Smooth muscle cell (in vitro differentiated cells): ENCODE measurements around the gene PORCN. TPM values are rescaled to one million over a fixed set of nuclear protein-coding genes. Genes with fewer than 3 reads are reported as not detected.
"Not testable (repeated sequence)": the region's sequence is repeated elsewhere in the genome, so short reads cannot be mapped to it uniquely, and the experiment has no call there.

Source experiments
- DNase-seq: peaks from one replicate; lab custom pipeline; 2025; ENCODE audit not compliant: unreplicated experiment; lab: John Stamatoyannopoulos, UW
- H2AFZ ChIP-seq: fragments of 200-600 bp; sonication (generic); 2 replicates; pipeline ENCODE4 v1.6.0; 2016; ENCODE audit warnings: antibody characterized with exemption, low read depth, mild to moderate bottlenecking
- H3F3A ChIP-seq: fragments of 200-600 bp; sonication (generic); 2 replicates; pipeline ENCODE4 v1.6.0; 2017; ENCODE audit warnings: antibody characterized with exemption, low read depth
- H3K27ac ChIP-seq: fragments of 200-600 bp; sonication (generic); 2 replicates; pipeline ENCODE4 v1.5.1; 2016; ENCODE audit warnings: low read depth, mild to moderate bottlenecking
- H3K27me3 ChIP-seq: fragments of 200-600 bp; sonication (generic); 2 replicates; pipeline ENCODE4 v1.6.1; 2016; ENCODE audit warnings: low read depth, mild to moderate bottlenecking
- H3K36me3 ChIP-seq: fragments of 200-600 bp; sonication (generic); 2 replicates; pipeline ENCODE4 v1.5.1; 2016; ENCODE audit warnings: low read depth
- H3K4me1 ChIP-seq: fragments of 200-600 bp; sonication (generic); 2 replicates; pipeline ENCODE4 v1.5.1; 2016; ENCODE audit warnings: low read depth
- H3K4me2 ChIP-seq: fragments of 200-600 bp; sonication (generic); 2 replicates; pipeline ENCODE4 v1.6.0; 2016; ENCODE audit warnings: mild to moderate bottlenecking
- H3K4me3 ChIP-seq: fragments of 200-600 bp; sonication (generic); 2 replicates; pipeline ENCODE4 v1.5.1; 2016; ENCODE audit warnings: mild to moderate bottlenecking
- H3K79me2 ChIP-seq: fragments of 200-600 bp; sonication (generic); 2 replicates; pipeline ENCODE4 v1.6.0; 2016; ENCODE audit warnings: low read depth, mild to moderate bottlenecking
- H3K9ac ChIP-seq: fragments of 200-600 bp; sonication (generic); 2 replicates; pipeline ENCODE4 v1.6.0; 2016; ENCODE audit warnings: low read depth
- H3K9me3 ChIP-seq: fragments of 200-600 bp; sonication (generic); replicated peaks from 2 replicates; pipeline ENCODE4 v1.5.1; 2016; ENCODE audit warnings: low read depth
- H4K20me1 ChIP-seq: fragments of 200-600 bp; sonication (generic); 2 replicates; pipeline ENCODE4 v1.6.0; 2016; ENCODE audit warnings: low read depth
- WGBS: methylation state at CpG from one replicate; pipeline ENCODE4 v1.1.7; 2016; ENCODE audit warnings: low lambda C conversion rate; 5-methylcytosine and 5-hydroxymethylcytosine counted together
- polyA plus RNA-seq: library from polyadenylated mRNA; unstranded; fragments of >200 nt; fragmentation: Nextera tagmentation; extraction: Ambion mirVana; gene quantifications from 2 replicates; pipeline ENCODE4 v1.2.1, GENCODE V29; 2016
- total RNA-seq: library from RNA; depleted of rRNA; stranded (reverse); fragments of >200 nt; gene quantifications from 2 replicates; pipeline ENCODE4 v1.2.3, GENCODE V29; 2014
- TF ChIP-seq, protein P1 (sequence below): fragments of 200-600 bp; sonication (generic); IDR thresholded peaks from 2 replicates; pipeline ENCODE4 v1.5.1; 2017; ENCODE audit warnings: borderline replicate concordance, mild to moderate bottlenecking, antibody characterized with exemption; ENCODE audit not compliant: insufficient read depth, poor library complexity, severe bottlenecking

PORCN gene
- total and polyA plus RNA-seq, 2 experiments from 2014 or later = 14.8 to 25.5 TPM

DNA sequence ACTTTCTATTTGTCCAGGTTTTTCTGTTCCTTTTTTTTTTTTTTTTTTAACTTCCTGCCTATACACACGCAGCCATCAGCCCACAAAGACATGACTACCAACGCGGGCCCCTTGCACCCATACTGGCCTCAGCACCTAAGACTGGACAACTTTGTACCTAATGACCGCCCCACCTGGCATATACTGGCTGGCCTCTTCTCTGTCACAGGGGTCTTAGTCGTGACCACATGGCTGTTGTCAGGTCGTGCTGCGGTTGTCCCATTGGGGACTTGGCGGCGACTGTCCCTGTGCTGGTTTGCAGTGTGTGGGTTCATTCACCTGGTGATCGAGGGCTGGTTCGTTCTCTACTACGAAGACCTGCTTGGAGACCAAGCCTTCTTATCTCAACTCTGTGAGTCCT is 14.9 kb downstream of the PORCN start:
- TF ChIP-seq, protein P1, sequence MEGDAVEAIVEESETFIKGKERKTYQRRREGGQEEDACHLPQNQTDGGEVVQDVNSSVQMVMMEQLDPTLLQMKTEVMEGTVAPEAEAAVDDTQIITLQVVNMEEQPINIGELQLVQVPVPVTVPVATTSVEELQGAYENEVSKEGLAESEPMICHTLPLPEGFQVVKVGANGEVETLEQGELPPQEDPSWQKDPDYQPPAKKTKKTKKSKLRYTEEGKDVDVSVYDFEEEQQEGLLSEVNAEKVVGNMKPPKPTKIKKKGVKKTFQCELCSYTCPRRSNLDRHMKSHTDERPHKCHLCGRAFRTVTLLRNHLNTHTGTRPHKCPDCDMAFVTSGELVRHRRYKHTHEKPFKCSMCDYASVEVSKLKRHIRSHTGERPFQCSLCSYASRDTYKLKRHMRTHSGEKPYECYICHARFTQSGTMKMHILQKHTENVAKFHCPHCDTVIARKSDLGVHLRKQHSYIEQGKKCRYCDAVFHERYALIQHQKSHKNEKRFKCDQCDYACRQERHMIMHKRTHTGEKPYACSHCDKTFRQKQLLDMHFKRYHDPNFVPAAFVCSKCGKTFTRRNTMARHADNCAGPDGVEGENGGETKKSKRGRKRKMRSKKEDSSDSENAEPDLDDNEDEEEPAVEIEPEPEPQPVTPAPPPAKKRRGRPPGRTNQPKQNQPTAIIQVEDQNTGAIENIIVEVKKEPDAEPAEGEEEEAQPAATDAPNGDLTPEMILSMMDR = no peak
- WGBS = 95% methylated on average over 12 of the region's 12 CpGs
- Histone ChIP-seq H3K9ac (no peak overlapping the region), H3K27ac (no peak overlapping the region), H3K9me3 (no peaks in the 10 kb centered on the region), H3K79me2 (peaks cover 6% of the 10 kb centered on the region), H3K4me2 (no peak overlapping the region), H3F3A (no peaks in the 10 kb centered on the region), H3K4me3 (no peak overlapping the region), H2AFZ (no peak overlapping the region), H3K4me1 (no peaks in the 10 kb centered on the region), H3K27me3 (no peaks in the 10 kb centered on the region), H3K36me3 (no peaks in the 10 kb centered on the region), H4K20me1 (no peaks in the 10 kb centered on the region)
- no peak for DNase-seq

- not testable (repeated sequence) for H4K20me1 ChIP-seq, H3K4me2 ChIP-seq, H3K79me2 ChIP-seq, DNase-seq, H3K9ac ChIP-seq, H3K9me3 ChIP-seq, H3K27ac ChIP-seq, H3K4me1 ChIP-seq, H3F3A ChIP-seq, H3K36me3 ChIP-seq, H3K4me3 ChIP-seq, H3K27me3 ChIP-seq, H2AFZ ChIP-seq
- 85% methylated on average over 8 of the region's 8 CpGs for WGBS
Observed at GRCh38 chrX:48525853-48526252, 17.1 kb downstream of the PORCN start.

DNA sequence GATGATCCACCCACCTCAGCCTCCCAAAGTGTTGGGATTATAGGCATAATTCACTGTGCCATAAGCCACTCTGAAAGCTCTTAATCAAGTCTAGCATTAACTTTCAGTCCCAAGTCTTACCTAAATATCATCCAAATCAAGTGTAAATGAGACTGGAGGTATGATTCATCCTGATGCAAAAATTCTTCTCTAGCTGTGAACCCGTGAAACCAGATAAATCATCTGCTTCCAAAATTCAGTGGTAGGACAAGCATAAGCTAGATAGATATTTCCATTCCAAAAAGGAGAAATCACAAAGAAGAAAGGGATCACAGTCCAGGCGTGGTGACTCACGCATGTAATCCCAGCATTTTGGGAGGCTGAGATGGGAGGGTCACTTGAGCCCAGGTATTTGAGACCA is 21.9 kb downstream of the PORCN start:
- Histone ChIP-seq H3K36me3 (no peaks in the 10 kb centered on the region), H3K79me2 (no peaks in the 10 kb centered on the region), H3K9ac (no peak overlapping the region), H3F3A (no peaks in the 10 kb centered on the region), H4K20me1 (no peaks in the 10 kb centered on the region), H3K27ac (no peak overlapping the region), H3K4me1 (no peaks in the 10 kb centered on the region), H3K4me3 (no peak overlapping the region), H2AFZ (no peak overlapping the region), H3K4me2 (no peak overlapping the region), H3K9me3 (no peaks in the 10 kb centered on the region), H3K27me3 (no peaks in the 10 kb centered on the region)
- DNase-seq = no peak
- WGBS = 64% methylated on average over 3 of the region's 3 CpGs
- TF ChIP-seq, protein P1 = no peak

- Histone ChIP-seq H2AFZ (no peak overlapping the region), H3K9ac (no peak overlapping the region), H3K4me3 (no peak overlapping the region), H3K27me3 (no peaks in the 10 kb centered on the region), H3K4me1 (no peaks in the 10 kb centered on the region), H4K20me1 (no peaks in the 10 kb centered on the region), H3K4me2 (no peak overlapping the region), H3K79me2 (no peaks in the 10 kb centered on the region), H3K9me3 (no peaks in the 10 kb centered on the region), H3F3A (no peaks in the 10 kb centered on the region), H3K27ac (peak overlapping the region; percentile 73), H3K36me3 (no peaks in the 10 kb centered on the region)
- TF ChIP-seq, protein P1 = no peak
- 69% methylated on average over 5 of the region's 5 CpGs for WGBS
- DNase-seq = no peak
Observed at GRCh38 chrX:48531358-48531959, 22.7 kb downstream of the PORCN start.
